Breast epithelium (tissue), 3 donors: Measurements from ENCODE around the gene LRRC37A2.
"Not testable (repeated sequence)": the region's sequence is repeated elsewhere in the genome, so short reads cannot be mapped to it uniquely, and the experiment has no call there.

ENCODE experiments used
- CTCF ChIP-seq, 3 donors: fragments of 450-650 bp; IDR thresholded peaks; one replicate each; pipeline ENCODE4 v1.5.1; 2016 to 2017; ENCODE audit warnings: antibody characterized with exemption in 3 of 3, mild to moderate bottlenecking in 3 of 3, moderate library complexity in 3 of 3
- POLR2A ChIP-seq: fragments of 450-650 bp; IDR thresholded peaks from one replicate; pipeline ENCODE4 v1.6.1; 2016; ENCODE audit warnings: antibody characterized with exemption, mild to moderate bottlenecking, moderate library complexity

- not testable (repeated sequence) for TF ChIP-seq CTCF (IDR thresholded peaks at IDR 0.05); POLR2A
Observed at GRCh38 chr17:46579083-46580075, 67.1 kb downstream of the LRRC37A2 start, which contains the start of gene ARL17A.
